RWPE1 (cell line): ENCODE measurements around the gene RARA.

Experiments
- CTCF ChIA-PET: fragments of 350-600 bp; sonication (Branson Sonifier 250); formaldehyde crosslinking; extraction: SDS; loops from one replicate; lab custom pipeline; 2021; lab: Yijun Ruan, JAX
- POLR2A ChIA-PET: fragments of 400-600 bp; formaldehyde crosslinking; extraction: SDS; loops from one replicate; lab custom pipeline; 2020; ENCODE audit warnings: antibody characterized with exemption; ENCODE audit not compliant: low non-redundant PET; lab: Yijun Ruan, JAX
- DNase-seq: peaks from one replicate; pipeline ENCODE4 v3.0.0; 2012; ENCODE audit warnings: low spot score
- H3K27ac ChIP-seq: fragments of 450-650 bp; 2 replicates; pipeline ENCODE4 v1.5.1; 2017
- TF ChIP-seq, protein P1 (sequence below): fragments of 450-650 bp; conservative IDR thresholded peaks from 2 replicates; pipeline ENCODE4 v1.5.1; 2017; ENCODE audit warnings: low read depth, mild to moderate bottlenecking

RARA gene

GRCh38 chr17:40286473-40286872 is 22.5 kb upstream of the RARA start:
- no peak for DNase-seq
- ChIA-PET POLR2A (no interaction called here), CTCF (interaction anchor here (0.6 to 1.0 kb wide), 3 partner anchors 63 to 247 kb away, joined by 3 to 8 read pairs (median 4); no protein-coding TSS in a partner anchor)
- TF ChIP-seq, protein P1, sequence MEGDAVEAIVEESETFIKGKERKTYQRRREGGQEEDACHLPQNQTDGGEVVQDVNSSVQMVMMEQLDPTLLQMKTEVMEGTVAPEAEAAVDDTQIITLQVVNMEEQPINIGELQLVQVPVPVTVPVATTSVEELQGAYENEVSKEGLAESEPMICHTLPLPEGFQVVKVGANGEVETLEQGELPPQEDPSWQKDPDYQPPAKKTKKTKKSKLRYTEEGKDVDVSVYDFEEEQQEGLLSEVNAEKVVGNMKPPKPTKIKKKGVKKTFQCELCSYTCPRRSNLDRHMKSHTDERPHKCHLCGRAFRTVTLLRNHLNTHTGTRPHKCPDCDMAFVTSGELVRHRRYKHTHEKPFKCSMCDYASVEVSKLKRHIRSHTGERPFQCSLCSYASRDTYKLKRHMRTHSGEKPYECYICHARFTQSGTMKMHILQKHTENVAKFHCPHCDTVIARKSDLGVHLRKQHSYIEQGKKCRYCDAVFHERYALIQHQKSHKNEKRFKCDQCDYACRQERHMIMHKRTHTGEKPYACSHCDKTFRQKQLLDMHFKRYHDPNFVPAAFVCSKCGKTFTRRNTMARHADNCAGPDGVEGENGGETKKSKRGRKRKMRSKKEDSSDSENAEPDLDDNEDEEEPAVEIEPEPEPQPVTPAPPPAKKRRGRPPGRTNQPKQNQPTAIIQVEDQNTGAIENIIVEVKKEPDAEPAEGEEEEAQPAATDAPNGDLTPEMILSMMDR = no peak
- no peak overlapping the region for H3K27ac ChIP-seq

DNA sequence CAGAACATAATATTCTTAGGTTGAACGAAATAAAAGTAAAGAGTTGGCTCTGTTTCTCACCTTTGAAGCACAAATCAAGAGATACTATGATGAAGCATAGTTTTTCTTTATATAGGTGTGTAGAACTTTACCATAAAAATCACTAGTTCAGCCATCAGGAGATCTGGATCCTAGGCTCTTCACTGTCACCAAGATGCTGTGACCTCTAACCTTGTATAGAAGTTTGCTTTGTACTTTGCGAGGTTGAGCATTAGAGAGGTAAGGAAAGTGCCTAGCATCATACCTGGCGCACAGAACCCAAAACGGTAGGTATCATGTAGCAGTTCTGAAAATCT is 21.9 kb upstream of the RARA start:
- no peak for DNase-seq
- CTCF ChIA-PET = interaction anchor here (1.0 kb wide), 1 partner anchor 85 kb away, joined by 3 read pairs; no protein-coding TSS in a partner anchor
- TF ChIP-seq, protein P1 = no peak
- POLR2A ChIA-PET = no interaction called here
- H3K27ac ChIP-seq = peak overlapping the region; percentile 89; the same call in 1 of the 2 replicates

GRCh38 chr17:40287494-40288369 is 21.2 kb upstream of the RARA start, which contains the start of gene CDC6:
CDC6 (plus strand) TSS chr17:40287879; CDS start chr17:40289421, 1,542 bp downstream.
- CTCF ChIA-PET = interaction anchor here (0.7 kb wide), 1 partner anchor 45 kb away, joined by 3 read pairs; no protein-coding TSS in a partner anchor
- POLR2A ChIA-PET = interaction anchor here (1.0 kb wide), 1 partner anchor 20 kb away, joined by 3 read pairs; no protein-coding TSS in a partner anchor
- TF ChIP-seq, protein P1 = no peak
- DNase-seq = peak; percentile 98
- H3K27ac ChIP-seq = peak within 1 kb of the TSS; percentile 89

DNA sequence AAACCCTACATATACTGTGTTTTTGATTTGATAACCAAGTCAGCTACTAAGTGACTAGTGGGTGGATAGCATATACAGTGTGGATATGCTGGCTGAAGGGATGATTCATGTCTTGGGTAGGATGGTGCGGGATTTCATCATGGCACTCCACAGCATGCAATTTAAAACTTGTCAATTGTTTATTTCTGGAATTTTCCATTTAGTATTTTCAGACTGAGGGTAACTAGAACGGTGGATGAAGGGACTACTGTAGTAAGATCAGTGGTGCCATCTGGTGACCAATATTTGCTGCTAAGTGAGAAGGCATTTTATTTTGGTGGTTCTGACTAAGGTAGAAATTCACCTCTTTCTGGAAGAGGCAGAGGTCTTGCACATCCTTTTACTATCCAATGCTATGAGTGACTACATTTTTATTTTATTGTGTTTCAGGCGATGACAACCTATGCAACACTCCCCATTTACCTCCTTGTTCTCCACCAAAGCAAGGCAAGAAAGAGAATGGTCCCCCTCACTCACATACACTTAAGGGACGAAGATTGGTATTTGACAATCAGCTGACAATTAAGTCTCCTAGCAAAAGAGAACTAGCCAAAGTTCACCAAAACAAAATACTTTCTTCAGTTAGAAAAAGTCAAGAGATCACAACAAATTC is 18.2 kb upstream of the RARA start:
- H3K27ac ChIP-seq = no peak overlapping the region
- POLR2A ChIA-PET = no interaction called here
- CTCF ChIA-PET = interaction anchor here (0.6 to 1.5 kb wide), 5 partner anchors 17 to 277 kb away, joined by 3 to 7 read pairs (median 4); no protein-coding TSS in a partner anchor
- DNase-seq = peak; percentile 60
- TF ChIP-seq, protein P1 = peak; percentile 79

DNA sequence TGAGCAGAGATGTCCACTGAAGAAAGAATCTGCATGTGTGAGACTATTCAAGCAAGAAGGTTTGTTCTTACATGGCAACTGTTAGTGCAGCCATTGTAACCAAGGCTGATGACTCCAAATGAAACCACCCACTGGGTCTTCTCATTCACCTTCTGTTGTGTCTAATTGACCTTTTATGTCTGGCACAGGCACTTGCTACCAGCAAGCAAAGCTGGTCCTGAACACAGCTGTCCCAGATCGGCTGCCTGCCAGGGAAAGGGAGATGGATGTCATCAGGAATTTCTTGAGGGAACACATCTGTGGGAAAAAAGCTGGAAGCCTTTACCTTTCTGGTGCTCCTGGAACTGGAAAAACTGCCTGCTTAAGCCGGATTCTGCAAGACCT is 17.7 kb upstream of the RARA start:
- POLR2A ChIA-PET = no interaction called here
- H3K27ac ChIP-seq = peak overlapping the region; percentile 28
- CTCF ChIA-PET = interaction anchor here (0.9 to 1.5 kb wide), 2 partner anchors 16 to 73 kb away, joined by 4 to 7 read pairs; no protein-coding TSS in a partner anchor
- no peak for DNase-seq
- TF ChIP-seq, protein P1 = no peak

GRCh38 chr17:40293363-40293762 is 15.6 kb upstream of the RARA start:
- no peak for DNase-seq
- POLR2A ChIA-PET = interaction anchor here (0.7 kb wide), 1 partner anchor 67 kb away, joined by 5 read pairs; no protein-coding TSS in a partner anchor
- no peak overlapping the region for H3K27ac ChIP-seq
- CTCF ChIA-PET = interaction anchor here (0.7 to 2.2 kb wide), 3 partner anchors 62 to 172 kb away, joined by 3 to 6 read pairs (median 4); no protein-coding TSS in a partner anchor
- TF ChIP-seq, protein P1 = no peak
